ENCODE results near the gene PLK3. TPM values are rescaled to one million over a fixed set of nuclear protein-coding genes. Genes with fewer than 3 reads are reported as not detected.
A peak's percentile ranks its signal among the peaks of the same experiment; 100 is the strongest.
"Not testable (repeated sequence)": the region's sequence is repeated elsewhere in the genome, so short reads cannot be mapped to it uniquely, and the experiment has no call there.

Gene PLK3
- total RNA-seq, 1 donor from 2014 or later: 10.8 TPM

DNA sequence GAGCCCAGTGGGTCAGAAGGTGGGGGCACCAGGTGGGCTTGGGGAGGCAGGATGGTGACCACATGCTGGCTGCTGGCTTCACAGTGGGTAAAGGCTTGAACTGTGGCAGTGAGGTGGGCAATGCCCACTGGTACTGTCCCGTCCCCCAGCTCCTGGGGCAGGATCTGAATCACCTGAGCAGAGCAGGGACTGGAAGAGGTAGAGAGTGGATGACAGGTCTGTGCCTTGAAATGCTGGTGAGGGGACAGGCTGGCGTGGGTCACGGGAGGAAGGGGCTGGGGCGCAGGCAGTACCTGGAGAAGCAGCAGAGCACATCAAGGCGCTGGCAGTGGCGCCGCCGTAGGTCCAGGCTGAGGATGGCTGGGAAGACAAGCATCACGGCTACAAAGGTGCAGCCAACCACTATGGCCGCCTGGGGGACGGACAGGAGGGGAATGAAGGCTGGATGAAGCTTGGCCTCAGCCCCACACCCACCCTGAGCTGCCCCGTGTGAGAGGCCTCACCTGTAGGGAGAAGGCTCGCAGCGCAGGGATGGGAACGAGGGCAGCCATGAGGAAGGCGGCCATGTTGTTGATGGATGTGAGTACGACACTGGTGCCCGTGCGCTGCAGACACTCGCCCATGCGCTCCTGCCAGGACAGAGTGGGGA lies 27.9 kb downstream of the PLK3 start:
- DNase-seq: no peak

DNA sequence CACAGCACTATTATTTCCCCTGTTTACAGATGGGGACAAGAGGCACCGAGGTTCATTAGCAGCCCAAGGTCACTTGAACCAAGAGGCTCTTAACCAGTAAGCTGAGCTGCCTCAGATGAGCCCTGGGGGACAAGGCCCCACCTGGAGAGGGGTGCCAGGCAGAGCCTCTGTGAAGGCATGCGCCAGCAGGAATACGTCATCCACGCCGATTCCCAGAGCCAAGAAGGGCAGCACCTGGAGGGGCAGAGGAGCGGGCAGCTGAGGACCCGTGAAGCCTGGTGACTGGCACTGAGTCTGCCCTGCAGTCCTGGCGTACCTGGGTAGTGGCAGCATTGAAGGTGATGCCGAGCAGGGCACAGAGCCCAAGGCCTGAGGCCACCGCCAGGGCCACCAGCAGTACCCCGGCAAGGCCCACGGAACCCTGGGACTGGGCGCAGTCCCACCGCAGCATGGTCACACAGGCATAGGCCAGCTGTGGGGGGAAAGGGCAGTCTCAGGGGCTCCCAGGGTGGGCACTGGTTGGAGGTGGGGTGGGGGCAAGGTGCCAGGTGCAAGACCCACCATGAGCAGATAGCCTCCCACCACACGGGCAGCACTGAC lies 28.8 kb downstream of the PLK3 start:
- DNase-seq: no peak

DNA sequence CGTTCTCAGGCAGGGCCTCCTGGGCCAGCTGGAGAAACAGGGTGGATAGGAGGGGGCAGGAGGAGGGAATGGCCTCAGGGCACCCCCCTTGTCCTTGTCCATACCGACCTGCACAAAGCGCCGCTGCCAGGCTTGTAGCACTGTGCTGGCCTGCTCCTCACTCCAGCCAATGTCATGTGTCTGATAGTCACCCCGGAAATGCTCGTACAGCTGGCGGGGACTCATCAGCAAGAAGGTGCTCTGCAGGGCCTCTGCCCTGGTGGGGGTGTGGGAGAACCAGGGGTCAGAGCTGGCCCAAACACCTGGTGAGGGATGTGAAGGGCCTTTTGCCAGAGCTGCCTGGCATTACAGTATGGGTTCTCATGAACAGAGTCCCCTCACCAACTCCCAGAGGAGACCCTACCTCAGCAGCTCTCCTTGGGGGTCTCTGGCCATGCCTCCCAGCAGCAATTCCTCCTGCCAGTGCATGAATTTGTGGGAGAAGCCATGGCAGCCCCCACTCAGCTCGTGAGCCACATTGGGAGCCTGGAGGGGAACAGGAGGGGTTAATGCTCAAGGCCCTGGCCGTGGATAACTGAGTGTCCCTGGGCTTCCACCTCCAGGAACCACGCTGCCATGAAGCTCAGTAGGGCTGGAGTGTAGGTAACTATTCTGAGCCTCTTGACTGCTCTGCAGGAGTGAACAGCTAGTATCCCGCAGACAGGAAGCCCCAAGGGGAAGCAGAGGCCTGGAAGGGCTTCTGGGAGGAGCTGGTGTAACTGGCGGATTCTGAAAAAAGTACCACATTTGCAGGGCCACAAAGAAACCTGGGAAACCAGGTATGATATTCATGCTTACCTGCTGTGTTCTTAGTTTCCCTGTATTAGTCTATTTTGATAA lies 29.6 kb downstream of the PLK3 start:
- DNase-seq: no peak

DNA sequence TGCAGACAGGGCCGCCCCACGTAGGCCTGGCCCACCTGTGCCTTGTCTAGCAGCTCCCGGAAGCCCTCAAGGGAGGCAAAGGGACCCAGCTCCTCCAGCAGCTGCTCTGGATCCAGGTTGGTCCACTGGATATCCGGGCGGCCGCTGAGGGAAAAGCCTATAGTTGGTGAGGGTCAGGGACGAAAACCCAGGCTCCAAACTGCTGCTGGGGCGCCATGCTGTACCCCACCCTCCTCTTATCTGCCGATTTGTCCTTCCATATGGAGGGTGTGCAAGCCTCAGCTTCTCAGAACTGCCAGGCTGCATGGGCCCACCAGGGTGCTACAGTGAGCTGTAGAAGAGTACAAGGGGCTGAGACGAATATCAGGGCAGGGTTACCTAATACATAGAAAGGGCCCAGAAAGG lies 30.7 kb downstream of the PLK3 start:
- no peak for DNase-seq

DNA sequence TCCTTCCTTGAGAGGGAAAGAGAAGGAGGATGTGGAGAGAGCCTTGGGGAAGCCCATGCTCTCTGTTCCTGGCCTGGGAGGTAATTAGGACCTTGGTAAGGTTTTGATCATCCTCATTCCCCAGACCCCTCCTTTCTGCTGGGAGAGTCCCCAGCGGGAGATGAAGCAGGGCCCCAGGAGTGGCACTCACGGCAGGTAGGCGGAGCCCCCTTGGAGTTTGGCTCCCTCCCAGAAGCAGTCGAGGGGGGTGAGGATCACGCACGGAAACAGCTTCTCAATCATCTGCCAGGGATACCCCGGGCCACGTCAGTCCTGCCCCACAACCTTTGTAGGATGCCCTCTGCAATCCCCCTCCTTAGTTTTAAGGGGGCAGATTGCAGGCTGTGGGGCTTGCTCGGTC lies 31.3 kb downstream of the PLK3 start:
- no peak for DNase-seq

DNA sequence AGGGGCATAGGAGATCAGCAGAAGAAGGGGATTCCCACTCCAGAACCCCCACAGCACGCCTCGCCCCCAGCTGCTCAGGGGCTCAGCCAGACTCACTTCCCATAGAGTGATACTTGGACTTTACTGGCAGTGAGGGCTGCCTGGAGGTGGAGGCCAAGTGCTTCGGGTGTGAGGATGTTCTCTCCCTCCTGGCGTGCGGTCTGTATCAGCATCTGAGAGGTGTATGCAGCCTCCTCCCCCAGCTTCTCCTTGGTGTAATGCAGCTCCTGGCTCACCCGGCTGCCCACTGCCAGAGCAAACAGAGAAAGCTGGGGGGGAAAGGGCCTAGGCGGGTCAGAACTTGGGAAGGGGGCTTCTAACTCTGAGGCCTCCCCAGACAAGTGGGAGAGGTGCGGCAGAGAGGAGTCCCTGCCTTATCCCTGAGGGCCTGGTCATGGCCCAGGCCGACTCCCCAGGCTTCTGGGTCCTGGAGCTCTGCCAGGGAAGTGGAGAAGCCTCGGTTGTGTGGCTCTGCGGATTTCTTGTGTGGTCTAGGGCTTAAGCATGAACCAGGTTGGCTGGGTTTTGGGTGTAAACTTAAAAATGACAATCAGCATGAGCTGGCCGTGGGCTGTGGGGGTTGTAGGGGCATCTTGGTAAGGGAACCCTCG lies 32.0 kb downstream of the PLK3 start:
- no peak for DNase-seq

DNA sequence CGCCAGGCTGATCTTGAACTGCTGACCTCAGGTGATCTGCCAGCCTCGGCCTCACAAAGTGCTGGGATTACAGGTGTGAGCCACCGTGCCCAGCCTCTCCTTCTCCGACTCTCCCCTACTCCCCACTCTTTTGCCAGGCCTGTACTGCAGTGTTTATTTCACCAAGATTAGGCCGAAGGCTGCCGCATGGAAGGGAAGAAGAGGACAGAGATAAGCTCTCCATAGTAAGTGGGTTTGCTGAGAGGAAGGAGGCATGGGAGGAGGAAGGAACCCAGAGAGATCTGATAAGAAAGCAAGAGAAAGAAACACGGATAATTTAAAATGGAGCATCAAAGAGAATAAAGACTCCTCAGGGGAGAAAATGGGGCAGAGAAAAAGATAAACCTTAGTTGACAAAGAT lies 34.2 kb downstream of the PLK3 start:
- no peak for DNase-seq

DNA sequence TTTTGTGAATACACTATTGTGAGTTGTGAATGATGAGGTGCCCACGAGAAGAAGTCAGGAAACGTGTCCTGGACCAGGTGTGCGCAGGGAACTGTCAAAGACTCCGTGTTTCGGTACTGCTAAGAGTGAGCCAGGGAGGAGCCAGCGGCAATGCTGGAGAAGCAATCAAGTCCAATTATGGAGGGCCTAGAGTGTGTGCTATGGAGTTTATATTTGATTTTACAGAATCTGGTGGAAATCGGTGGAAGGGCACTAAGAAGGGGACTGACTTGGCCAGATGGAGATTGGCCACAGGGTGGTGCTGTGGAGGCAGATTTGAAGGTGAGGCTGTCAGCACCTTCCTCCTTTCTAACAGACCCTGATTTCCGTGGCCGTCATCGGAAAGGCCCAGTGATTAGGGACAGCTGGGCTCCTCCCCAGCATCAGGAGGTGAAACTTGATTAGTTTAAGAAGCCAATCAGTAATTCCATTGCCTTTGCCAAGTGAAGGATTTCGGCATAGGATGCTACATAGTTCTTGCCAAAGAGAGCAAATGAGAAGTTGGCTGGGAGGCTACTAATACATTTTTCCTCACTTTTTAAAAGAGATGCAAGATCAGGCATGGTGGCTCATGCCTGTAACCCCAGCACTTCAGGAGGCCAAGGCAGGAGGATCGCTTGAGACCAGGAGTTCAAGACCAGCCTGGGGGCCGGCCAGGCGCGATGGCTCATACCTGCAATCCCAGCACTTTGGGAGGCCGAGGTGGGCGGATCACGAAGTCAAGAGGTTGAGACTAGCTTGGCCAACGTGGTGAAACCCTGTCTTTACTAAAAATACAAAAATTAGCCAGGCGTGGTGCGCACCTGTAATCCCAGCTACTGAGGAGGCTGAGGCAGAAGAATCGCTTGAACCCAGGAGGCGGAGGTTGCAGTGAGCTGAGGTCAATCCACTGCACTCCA lies 35.8 kb downstream of the PLK3 start:
- peak; percentile 90 for DNase-seq

DNA sequence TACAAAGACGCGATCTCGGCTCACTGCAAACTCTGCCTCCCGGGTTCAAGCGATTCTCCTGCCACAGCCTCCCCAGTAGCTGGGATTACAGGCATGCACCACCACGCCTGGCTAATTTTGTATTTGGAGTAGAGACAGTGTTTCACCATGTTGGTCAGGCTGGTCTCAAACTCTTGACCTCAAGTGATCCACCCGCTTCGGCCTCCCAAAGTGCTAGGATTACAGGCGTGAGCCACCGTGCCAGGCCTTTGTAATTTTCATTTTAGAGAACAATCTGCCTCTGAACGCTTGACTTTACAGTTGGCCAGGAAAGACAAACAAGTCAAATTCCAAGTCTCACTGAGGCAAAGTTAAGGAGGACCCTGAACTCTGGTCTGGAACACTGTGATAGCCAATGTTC lies 38.1 kb downstream of the PLK3 start:
- DNase-seq: not testable (repeated sequence)

DNA sequence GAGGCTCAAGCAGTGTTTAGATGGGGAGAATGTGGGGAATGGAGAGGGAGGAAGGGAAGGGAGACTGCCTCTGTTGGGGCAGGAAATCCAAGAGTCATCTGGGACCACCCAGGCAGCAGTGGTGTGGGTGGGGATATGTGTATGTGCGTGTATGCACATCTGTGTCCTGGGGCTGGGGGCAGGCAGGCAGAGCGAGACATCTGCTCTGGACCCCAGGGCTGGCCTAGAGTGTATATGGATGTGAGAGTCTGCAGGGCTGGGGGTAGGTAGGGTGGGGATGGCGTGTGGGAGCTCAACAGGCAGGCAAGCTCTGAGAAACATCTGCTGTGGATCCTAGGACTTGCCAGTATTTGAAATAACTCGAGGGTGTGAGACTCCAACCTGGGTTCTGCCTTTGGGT lies 39.4 kb downstream of the PLK3 start:
- DNase-seq: peak; percentile 59

DNA sequence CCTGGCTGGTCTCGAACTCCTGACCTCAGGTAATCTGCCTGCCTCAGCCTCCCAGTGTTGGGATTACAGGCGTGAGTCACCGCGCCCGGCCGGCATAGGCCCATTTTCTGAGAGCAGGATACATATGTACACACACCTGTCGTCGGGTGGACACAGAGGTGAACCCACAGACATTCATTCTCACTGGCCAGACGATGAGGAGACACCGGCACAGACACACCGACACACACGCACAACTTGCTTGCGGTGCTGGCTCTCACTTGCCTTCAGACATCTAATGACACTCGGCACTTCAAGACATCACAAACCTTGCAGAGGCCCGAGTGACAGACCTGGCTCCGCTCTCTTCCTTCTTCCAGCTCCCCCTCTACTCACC lies 42.3 kb downstream of the PLK3 start:
- no peak for DNase-seq

DNA sequence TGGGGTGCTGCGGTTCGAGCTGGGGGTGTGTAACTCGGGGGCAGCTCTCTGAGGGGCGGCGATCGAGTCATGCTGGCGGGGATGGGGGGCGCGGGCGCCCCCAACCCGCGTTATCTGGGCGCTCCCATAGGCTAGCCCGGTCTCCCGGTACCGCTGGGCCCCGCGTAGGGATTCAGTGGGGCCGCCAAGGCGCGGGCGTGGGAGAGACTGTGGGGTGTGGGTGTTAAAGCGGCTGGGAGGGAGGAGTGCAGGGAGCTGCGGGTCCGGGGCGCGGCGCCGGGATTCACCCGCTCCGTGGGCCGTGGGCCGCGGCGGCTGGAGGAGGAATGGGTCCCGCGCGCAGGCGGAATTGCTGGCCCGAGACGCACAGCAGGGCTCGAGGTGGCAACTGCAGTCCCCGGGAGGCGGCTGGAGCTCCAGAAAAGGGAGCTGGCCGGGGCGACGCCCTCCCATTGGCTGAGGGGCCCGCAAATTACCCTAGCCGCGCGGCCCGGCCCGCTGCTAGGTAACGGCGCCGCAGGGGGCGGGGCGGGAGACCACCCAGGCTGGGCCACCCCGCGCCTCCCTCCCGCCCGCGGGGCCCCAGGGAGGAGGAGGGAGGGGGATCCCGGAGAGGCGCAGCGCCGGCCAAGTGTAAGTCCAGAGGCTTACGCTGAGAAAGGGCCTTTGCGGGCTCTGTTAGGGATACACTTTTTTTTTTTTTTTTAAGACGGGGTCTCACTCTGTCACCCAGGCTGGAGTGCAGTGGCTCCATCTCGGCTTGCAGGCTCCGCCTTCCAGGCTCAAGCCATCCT lies 42.9 kb downstream of the PLK3 start, which contains the start of gene PTCH2:
TSS of gene PTCH2 (minus strand) at position 392 of the 794 bp plus-strand sequence. CDS start at position 71, 321 bp downstream.
- DNase-seq: peak; percentile 91

DNA sequence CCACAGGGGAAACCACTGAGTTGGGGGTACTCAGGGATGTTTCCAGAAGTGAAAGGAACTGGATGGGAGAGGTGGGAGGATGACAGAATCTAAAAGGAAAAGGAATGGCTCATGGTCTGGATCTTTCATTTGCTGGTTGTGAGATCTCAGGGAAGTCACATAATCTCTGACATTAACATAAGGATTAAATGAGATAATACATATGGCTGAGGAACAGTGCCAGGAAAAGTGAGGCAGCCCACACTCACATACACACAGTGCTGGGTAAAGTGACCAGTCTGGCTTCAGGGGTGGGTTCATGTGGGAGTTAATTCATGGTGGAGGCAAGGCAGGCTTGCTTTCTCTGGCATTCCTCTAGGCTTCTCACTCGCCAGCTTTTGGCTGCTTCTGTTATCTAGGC lies 46.8 kb downstream of the PLK3 start:
- no peak for DNase-seq

DNA sequence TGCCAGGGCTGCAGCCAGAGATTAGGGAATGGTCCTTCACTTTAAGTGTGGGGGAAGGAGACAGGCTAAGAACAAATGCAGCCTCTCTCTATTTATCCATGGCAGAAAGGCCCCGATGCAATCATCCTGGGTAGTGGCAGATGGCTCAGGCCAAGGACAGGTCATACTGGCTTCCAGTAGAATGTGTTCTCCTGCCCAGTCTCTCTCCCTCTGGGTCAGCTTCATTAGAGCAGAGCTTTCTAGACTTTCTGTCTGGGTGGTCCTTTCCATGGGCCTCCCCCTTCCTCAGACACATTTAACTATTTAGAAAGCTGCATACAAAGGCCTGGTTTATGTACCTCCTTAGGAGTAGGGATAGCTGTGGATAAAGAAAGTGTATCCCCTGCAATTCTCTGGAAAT lies 47.7 kb downstream of the PLK3 start:
- DNase-seq: no peak

DNA sequence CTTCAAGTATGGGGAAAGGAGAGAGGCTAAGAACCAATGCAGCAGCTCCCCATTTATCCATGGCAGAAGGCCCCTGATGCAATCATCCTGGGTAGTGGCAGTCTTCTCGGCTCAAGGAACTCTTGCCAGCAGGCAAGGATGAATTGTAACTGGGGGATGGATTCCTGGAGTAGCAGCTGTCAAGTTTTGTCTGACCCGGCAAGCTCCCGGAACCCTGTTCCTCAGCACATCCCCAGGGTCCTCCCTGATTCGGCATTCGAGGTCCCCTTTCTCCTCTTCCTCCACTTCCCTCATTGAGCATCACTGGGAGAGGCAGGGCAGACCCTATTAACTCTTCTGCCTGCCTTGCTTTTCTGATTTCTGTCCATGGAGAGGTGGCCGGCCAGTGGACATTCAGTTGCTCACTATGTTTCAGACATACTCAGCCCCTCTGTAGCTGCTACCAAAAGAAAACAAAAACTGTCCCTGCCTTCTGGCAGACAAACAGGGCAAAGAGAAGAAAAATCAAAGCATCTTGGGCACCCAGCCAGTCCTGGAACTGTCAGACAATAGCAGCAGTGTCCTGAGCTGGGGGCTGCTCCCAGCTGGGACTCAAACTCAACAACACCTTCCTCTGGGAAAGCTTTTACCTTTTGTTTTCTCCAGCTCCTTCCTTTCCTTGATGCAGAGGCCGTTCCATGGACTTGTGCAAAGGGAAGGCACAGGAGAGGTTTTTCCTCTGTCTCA lies 48.4 kb downstream of the PLK3 start:
- DNase-seq: no peak

DNA sequence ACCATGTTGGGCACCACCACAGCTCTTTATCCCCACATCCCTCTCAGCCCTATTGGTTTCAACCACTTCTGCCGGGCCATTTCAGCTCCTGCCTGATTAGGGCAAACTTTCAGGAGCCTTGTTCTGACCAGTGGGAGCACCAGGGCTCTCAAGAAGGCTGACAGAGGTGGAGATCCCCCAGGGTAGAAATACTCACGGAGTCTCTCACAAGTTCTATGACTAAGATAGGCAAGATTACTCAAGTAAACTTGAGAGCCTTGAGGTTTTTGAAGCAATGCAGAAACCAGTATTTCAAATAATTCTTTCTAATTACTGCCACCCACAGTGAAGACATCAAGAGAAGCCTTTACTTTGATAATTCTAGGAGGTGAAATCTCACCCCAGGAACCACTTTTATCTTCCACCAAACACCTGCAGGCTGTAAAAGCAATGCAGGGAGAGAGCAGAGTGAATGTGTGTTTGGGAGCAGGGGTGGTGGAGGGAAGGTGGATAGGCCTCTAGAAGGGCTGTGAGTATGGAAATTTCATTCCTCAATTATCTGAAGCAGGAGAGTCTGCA lies 49.5 kb downstream of the PLK3 start:
- DNase-seq: no peak

DNA sequence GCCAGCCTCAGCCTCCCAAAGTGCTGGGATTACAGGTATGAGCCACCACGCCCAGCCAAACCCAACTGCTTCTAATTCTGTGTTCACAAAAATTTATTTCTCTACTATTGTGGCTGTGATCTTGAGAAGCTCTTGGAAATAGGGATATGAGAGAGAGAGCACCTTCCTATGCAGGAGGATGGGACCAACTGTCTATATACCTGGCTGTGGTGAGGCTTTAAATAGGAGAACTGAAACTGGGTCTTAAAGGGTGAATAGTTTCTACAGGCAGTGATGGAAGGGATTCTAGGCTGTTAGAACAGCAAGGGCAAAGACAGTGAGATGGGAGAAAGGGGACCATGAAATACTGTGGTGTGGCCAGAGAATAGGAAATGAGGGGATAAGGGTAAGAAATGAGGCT lies 51.1 kb downstream of the PLK3 start:
- no peak for DNase-seq

DNA sequence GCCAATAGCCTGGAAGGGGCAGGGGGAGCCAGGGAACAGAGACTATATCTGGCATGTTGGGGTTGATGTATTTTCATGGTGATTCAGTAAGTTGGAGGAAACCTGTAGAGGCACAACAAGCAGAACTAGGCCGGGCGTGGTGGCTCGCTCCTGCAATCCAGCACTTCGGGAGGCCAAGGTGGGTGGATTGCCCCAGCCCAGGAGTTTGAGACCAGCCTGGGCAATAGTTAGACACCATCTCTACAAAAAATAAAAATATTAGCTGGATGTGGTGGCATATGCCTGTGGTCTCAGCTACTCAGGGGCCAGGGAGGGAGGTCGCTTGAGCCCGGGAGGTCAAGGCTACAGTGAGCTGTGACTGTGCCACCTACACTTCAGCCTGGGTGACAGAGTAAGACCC lies 53.0 kb downstream of the PLK3 start:
- no peak for DNase-seq

DNA sequence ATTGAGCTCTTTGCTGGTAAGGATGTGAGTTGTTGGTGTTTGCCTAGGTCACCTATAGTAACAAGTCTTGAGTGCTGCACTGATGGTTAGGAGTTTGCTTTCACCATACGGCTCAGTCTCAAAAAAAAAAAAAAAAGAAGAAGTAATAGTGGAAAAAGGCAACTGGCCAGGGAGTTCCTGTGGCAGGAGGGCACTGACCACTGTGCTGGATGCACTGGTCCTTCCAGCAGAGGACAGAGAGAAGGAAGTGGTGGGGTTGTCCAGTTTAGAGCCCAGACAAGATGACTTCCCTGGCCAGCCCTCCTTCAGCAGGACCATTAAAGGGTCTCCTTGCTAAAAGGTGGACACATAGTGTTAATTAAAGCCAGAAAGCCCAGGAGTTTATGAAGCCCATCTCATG lies 54.8 kb downstream of the PLK3 start:
- DNase-seq: no peak

Measured in tongue (tissue), 2 donors.